ENCODE results near the gene PLEKHB1. TPM values are rescaled to one million over a fixed set of nuclear protein-coding genes. Genes with fewer than 3 reads are reported as not detected.

PLEKHB1 gene
- polyA plus RNA-seq, 1 donor (not counting 4 experiments of a cell fraction or from before 2014, with no cell fraction given), result not detected

DNA sequence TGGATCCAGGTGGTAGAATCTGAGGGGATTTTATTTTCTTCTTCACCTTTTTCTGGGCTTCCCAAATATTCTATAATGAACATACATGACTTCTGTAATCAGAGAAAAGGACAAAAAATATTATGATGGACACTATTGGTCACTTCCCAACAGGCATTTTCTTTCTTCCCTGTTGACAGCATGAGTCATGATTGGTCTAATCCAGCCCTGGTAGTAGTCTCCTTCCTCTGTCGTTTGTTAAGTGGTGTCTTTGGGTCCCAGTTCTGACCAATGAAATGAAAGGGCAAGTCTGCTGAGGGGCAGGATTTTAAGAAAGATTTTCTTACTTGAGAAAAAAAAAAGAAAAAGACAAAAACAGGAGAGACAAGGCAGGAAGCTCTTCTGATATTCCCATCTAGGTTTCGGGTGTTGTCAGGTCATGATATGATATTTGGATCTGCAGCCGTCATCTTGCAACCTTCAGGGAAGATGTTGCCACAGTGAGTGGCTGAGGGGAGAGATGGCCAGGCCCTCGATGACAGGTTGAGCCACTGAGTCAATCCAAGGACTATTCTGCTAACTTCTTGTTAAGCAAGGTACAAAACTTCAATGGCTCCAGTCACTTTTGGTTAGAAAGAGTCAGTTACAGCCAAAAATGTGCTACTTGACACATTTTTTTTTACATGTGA lies 23.3 kb upstream of the PLEKHB1 start:
- dilution Hi-C loops (cut with MboI; ENCODE audit: extremely low pct_ligation_motif_present, low sequenced_read_pairs), result no loop called here
- no peak for FAIRE-seq

DNA sequence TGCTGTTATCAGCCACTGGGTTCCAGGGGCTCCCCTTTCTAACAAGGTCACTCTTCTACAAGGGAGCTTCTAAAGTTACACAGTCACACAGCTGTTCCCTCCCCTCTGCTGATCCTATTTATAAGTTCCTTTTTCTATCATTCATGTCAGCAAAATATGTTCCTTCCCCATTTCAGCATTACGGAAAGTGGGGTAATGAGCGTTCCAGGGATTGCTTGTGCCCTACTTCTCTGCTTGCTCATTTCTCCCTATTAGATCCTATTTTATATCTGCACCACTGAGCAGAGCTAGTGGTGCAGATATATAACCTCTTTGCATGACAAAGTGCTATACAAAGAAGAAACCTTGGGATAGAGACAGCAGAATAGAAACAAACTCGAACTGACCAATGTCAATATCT lies 22.7 kb upstream of the PLEKHB1 start:
- no peak overlapping the region for H3K27ac ChIP-seq (ENCODE audit: control insufficient read depth, insufficient read depth, low read length)

More for the DNA sequence above, 23.3 kb upstream of the PLEKHB1 start:
- peaks cover 13% of the 10 kb centered on the region for H3K27me3 ChIP-seq (ENCODE audit: control insufficient read depth, extremely low read depth, insufficient read depth, low read length)
- H3K9ac ChIP-seq (ENCODE audit: control insufficient read depth, extremely low read depth, insufficient read depth, low read length), result no peak overlapping the region
- no peak for TF ChIP-seq EZH2 (IDR thresholded peaks at IDR 0.05; ENCODE audit: low read length)
- TF ChIP-seq, protein P1, sequence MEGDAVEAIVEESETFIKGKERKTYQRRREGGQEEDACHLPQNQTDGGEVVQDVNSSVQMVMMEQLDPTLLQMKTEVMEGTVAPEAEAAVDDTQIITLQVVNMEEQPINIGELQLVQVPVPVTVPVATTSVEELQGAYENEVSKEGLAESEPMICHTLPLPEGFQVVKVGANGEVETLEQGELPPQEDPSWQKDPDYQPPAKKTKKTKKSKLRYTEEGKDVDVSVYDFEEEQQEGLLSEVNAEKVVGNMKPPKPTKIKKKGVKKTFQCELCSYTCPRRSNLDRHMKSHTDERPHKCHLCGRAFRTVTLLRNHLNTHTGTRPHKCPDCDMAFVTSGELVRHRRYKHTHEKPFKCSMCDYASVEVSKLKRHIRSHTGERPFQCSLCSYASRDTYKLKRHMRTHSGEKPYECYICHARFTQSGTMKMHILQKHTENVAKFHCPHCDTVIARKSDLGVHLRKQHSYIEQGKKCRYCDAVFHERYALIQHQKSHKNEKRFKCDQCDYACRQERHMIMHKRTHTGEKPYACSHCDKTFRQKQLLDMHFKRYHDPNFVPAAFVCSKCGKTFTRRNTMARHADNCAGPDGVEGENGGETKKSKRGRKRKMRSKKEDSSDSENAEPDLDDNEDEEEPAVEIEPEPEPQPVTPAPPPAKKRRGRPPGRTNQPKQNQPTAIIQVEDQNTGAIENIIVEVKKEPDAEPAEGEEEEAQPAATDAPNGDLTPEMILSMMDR (optimal IDR thresholded peaks at IDR 0.05 in 1 of 3, IDR thresholded peaks at IDR 0.05 in 1 of 3, conservative IDR thresholded peaks at IDR 0.05 in 1 of 3; ENCODE audit: extremely low read depth in 1 of 3, insufficient read depth in 2 of 3, low read length in 3 of 3), result no peak
- no peaks in the 10 kb centered on the region for H3K4me1 ChIP-seq (ENCODE audit: control insufficient read depth, extremely low read depth, insufficient read depth, low read length)
- H3K9me1 ChIP-seq (ENCODE audit: control insufficient read depth, extremely low read depth, insufficient read depth, low read length), result no peaks in the 10 kb centered on the region
- H3K36me3 ChIP-seq (ENCODE audit: control insufficient read depth in 2 of 2, extremely low read depth in 1 of 2, insufficient read depth in 2 of 2, low read length in 2 of 2), result no peaks in the 10 kb centered on the region
- no peak overlapping the region for H3K4me2 ChIP-seq (ENCODE audit: control insufficient read depth, extremely low read depth, insufficient read depth, low read depth, low read length)
- H4K20me1 ChIP-seq (ENCODE audit: control insufficient read depth, extremely low read depth, insufficient read depth, low read length), result no peaks in the 10 kb centered on the region
- no peak for DNase-seq (ENCODE audit: low read depth, low spot score)
- no peaks in the 10 kb centered on the region for H3K79me2 ChIP-seq (ENCODE audit: control insufficient read depth, insufficient read depth, low read length)
- H3K4me3 ChIP-seq (ENCODE audit: control insufficient read depth in 2 of 3, extremely low read depth in 1 of 3, insufficient read depth in 2 of 3, low read depth in 1 of 3, low read length in 3 of 3), result no peak overlapping the region
- no peaks in the 10 kb centered on the region for H3K9me3 ChIP-seq (ENCODE audit: control insufficient read depth, low read depth, low read length)
- H2AFZ ChIP-seq (ENCODE audit: control insufficient read depth, low read length), result no peak overlapping the region
- no peak overlapping the region for H3K27ac ChIP-seq (ENCODE audit: control insufficient read depth, insufficient read depth, low read length)

More for the DNA sequence above, 22.7 kb upstream of the PLEKHB1 start:
- Histone ChIP-seq H3K9ac (ENCODE audit: control insufficient read depth, extremely low read depth, insufficient read depth, low read length) (no peak overlapping the region), H2AFZ (ENCODE audit: control insufficient read depth, low read length) (no peak overlapping the region), H3K27me3 (ENCODE audit: control insufficient read depth, extremely low read depth, insufficient read depth, low read length) (peaks cover 13% of the 10 kb centered on the region), H3K9me3 (ENCODE audit: control insufficient read depth, low read depth, low read length) (no peaks in the 10 kb centered on the region), H3K4me1 (ENCODE audit: control insufficient read depth, extremely low read depth, insufficient read depth, low read length) (no peaks in the 10 kb centered on the region), H3K4me3 (ENCODE audit: control insufficient read depth in 2 of 3, extremely low read depth in 1 of 3, insufficient read depth in 2 of 3, low read depth in 1 of 3, low read length in 3 of 3) (no peak overlapping the region), H3K79me2 (ENCODE audit: control insufficient read depth, insufficient read depth, low read length) (no peaks in the 10 kb centered on the region), H4K20me1 (ENCODE audit: control insufficient read depth, extremely low read depth, insufficient read depth, low read length) (no peaks in the 10 kb centered on the region), H3K36me3 (ENCODE audit: control insufficient read depth in 2 of 2, extremely low read depth in 1 of 2, insufficient read depth in 2 of 2, low read length in 2 of 2) (no peaks in the 10 kb centered on the region), H3K4me2 (ENCODE audit: control insufficient read depth, extremely low read depth, insufficient read depth, low read depth, low read length) (no peak overlapping the region), H3K9me1 (ENCODE audit: control insufficient read depth, extremely low read depth, insufficient read depth, low read length) (no peaks in the 10 kb centered on the region)
- DNase-seq (ENCODE audit: low read depth, low spot score) (no peak), FAIRE-seq (no peak)
- TF ChIP-seq, protein P1 (optimal IDR thresholded peaks at IDR 0.05 in 1 of 3, IDR thresholded peaks at IDR 0.05 in 1 of 3, conservative IDR thresholded peaks at IDR 0.05 in 1 of 3; ENCODE audit: extremely low read depth in 1 of 3, insufficient read depth in 2 of 3, low read length in 3 of 3), result no peak
- dilution Hi-C loops (cut with MboI; ENCODE audit: extremely low pct_ligation_motif_present, low sequenced_read_pairs), result no loop called here

Data from keratinocyte (primary cell).